HG03432 (cell line): ENCODE results near the gene LRRC36.

ENCODE experiments used
- ATAC-seq: cut with Tn5 transposase; IDR thresholded peaks from one replicate; pipeline ENCODE4 v1.9.1; 2021; ENCODE audit warnings: mild to moderate bottlenecking, moderate library complexity; ENCODE audit not compliant: unreplicated experiment

Gene LRRC36

DNA sequence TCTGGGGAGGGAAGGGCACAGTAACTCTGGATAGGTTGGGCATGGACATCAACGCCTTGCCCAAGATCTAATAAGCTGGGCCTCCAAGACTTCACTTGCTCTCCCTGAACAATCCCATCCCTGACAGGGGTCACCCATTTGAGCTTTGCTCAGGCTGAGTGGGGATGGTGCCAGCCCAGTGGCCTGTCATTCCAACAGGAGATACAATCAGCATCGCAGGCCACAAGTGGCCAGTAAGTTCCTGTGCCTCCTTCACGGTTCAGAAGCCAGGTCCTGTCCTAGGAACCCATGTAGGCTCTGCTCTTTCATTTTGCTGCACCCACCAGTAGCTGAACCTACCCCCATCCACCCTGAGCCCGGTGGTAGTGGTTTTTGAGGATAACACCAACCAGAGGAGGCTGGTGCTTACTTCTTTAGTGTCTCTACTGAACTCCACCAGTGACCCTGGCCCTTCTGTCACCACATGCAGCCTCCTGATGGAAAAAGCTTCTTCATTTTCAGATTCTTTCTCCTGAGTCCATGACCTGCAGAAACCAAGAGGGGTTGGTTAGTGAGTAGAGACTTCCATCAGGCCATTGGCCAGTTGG, 32.4 kb upstream of the LRRC36 start:
- ATAC-seq = no peak

DNA sequence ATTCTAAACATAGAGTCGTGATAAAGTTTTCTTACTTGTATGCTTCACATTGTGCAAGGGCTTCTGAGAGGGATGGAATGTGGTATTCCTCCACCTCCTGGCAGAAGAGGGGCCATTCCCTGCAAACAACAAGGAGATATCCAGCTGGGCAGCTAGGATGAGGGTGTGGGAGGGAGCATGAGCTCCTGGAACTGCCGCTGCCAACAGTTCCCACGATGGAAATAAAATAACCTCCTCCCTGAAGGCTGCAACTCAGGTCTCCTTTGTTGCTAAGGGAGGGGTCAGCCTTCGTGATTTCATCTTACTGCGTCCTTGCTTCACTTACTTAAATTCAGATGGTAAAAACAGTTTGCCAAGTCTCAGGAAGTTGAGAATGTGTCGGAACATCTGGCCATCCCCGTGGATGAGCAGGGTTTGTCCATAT, 31.7 kb upstream of the LRRC36 start:
- ATAC-seq = no peak

DNA sequence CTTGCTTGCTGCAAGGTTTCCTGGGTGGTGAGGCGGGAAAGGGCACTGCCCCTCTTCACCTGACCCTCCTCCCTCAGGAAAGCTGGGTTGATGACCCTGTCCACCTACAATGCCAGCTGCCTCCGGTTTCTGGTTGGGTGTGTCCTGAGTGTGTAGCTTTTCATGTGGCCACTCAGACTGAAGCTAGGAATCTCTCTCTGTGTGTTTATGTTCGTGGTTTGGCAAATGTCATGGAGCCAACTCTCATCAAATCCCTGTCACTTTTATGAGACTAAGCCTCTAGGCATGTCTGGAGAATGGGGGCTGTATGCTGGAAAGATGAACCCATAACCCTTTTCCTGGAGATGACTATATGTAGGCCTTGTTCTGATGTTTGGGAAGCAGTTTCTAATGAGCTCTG, 30.2 kb upstream of the LRRC36 start:
- no peak for ATAC-seq

DNA sequence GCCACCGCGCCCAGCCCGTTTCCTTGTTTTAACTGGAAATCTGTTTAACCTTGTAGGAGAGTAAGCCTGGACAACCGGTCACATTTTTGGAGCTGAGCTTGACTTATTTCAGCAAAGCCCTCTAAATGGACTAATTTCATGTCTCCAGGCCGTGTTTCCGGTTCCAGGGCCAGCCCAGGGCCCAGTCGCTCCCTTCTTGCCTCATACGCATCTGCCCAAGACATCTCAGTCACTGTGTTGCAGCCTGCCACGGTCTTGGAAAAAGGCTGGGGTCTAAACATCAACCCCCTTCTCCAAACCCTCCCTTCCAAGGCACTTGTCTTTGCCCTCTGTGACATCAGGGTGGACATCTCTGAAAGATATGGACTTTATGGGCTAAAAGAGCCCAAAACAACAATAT, 28.3 kb upstream of the LRRC36 start:
- ATAC-seq = no peak

DNA sequence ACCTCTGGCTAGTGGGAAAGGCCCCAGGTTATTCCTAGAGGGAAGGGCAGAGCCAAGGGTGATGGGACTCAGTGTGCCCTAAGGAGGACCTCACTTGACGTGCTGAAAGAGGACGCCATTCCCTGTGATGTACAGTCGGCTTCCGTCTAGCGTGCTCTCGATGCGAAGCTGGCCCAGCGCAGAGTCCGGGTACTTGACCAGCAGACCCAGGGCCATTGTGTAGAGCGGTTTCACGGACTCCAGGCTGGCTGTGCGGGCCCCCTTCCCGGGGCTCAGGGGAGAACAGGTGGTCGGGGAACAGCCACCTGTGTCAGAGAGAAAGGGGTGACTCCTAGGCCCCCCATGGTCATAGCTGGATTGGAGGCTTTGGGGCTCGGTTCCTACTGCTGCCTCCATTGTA, 27.3 kb upstream of the LRRC36 start:
- ATAC-seq = no peak

DNA sequence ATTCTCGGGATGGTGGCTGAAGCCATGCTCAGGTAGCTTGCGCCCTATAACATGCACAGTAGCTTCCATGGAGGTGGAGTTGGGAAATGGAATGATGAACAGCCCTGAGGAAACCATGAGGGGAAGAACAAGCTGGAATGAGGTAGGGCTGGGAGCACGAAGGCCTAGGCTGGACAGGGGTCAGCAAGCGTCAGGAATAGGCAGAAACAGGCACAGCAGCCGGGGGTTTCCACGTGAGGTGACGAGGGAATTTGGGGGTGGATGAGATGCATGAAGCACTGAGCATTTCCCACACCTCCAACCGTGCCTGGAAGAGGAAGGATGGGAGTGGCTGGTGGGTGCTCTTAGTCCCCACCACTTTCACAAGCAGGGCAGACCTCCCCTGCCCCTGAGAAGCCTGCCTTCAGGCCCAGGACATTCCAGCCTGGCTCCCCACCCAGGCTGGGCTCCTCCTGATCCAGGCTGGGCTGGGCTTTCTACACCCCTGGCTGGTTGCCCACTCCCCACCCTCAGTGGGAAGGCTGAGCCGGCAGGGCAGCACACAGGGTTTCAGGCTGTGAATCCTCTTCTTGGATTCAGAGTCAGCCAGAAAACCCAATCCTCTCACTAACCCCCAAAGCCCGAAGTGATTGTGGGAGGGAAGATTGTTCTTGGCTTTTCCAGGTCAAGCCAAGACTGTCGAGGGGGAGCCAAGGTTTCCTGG, 25.4 kb upstream of the LRRC36 start:
- no peak for ATAC-seq

DNA sequence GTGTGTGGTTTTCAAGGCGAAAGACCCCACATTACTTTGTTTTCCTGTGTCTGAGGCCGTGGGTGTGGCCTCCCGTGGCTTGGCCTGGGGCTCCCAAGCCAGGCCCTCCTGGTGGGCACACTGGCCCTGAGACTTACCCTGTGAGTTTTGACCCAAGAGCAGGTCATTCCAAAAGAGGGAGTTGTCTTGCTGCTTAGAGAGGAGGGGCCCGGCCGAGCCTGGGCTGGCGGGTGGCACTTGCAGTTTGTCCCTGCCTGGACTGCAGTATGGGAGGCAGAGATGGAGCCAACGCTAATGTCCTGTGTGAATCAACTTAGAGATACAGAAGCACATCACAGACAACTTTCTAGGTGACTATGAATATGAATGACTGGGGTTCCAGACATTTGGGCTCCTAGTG, 24.5 kb upstream of the LRRC36 start:
- no peak for ATAC-seq

DNA sequence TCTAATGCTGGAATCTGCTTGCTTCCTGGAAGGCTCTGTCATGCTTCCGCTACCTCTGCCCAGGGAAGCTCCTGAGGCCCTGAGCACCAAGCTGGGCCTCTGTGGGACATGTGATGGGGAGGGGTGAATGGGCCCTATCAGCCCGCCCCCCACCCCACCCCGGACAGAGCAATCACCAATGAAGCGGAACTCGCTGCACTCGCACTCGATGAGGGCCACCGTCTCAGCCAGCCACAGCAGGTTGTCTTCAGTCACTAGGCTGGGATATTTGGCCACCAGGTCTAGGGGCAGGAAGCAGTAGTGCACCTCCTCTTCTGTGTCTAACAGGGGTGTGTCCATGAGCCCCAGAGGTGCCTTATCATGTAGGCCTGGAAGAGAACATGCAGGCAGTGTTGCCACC, 23.6 kb upstream of the LRRC36 start:
- ATAC-seq = no peak

DNA sequence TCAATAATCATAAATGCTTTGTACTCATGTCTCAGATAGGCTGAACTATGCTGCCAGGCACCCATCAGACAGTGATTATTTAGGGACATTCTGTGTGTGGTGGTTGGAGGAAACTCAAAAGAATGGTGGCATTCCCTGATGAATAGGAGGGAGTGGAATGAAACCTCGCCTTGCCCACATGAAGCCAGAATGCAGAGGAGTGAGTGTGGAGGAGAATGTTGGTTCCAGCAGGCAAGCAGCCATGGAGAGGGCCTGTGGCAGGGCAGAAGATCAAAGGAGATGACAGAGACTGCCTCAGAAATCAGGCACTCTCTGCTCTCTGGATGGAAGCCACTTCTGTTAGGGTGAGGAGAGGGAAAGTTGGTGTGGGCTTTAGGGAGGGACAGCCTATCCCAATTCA, 22.6 kb upstream of the LRRC36 start:
- no peak for ATAC-seq

DNA sequence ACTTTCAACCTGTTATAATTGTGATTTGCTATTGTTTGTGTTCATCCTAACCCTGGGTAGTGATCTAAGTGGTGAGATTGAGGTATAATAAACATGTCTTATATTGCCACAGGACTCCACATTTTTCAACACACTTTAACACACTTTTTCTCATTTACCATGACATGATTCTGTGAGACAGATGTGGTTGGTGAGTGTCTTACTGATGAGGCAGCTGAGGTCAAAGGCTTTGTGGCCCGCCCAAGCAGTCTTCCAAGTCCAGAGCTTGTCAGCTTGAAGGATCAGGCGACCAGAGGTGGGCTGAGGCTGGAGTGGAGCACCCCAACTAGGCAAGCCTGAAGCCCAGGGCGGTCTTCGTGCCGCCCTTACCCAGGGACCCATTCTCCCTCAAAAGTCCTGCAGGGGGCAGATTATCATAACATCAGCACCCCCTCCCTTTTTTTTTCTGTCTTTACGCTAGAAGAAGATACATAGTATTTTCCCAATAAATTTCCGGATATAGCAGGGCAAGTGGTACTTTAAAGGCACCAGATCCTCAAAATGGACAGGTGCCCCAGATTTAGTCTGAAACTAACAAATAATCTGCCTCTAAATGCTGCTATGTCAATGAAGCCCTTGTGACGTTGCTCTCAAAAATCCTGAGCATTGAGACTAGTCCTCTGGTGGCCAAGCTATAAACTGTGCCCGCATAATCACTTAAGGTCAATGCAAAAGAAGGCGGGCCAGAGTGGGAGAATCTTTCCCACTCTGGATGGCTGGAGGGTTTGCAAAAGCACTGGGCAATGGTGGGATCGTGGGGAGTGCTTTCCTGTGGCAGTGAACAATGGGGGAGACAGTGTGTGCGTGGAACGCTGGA, 21.2 kb upstream of the LRRC36 start:
- no peak for ATAC-seq

DNA sequence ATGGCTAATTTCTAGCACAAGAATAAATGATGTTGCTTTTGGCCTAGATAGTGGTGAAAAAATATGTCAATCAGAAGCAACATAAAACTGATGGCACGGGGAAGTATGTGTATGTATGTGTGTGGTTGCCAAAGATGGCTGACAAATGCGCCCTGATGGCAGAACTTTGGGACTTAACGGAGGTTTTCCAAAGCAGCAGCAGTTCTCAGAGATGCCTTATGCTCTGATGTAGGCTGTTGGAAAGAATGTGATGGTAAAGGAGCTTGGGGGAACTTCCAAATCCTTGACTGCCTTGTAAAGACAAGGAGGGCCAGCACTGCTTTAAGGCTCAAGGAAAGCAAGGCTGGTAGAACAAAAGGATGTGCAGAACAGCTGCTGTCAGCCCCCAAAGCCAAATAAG, 16.1 kb upstream of the LRRC36 start:
- ATAC-seq = no peak

DNA sequence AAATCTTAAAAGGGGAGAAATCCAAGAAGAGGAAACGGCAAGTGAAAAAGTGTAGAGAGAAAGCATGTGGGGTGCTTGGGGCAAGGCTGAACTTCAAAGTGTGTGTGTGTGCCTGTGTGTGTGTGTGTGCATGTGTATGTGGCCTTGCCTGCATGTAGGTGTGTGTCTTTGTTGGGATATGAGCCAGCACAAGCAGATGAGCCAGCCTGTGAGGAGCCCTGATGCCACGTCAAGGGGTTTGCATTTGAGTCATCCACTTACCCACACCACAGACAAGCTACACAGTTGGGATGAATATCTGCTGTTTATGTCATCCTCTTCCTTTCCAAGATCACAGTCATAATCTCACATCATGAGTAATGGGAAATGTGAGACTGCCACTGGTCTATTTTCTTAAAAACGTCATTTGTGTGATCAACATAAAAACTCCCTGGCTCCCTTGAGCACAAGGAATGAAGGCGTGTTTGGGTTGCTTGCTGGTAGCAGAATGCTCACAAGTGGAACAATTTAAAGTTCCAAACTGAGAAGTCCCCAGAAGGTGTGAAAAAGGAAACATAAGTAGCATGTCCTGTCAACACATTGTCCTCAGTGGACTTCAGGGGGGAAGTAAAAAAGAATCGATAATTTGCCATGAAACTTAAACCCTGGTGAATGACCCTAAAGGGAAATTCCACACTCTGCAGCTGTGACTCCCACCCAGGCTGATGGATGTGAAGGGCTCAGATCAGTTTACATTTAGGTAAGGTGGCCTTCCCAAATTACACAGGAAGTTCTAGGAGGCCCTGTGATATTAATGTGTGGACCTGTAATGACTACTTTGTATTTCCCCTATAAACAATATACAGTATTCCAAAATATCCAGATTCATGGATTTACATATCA, 14.8 kb upstream of the LRRC36 start:
- ATAC-seq = peak; percentile 87

DNA sequence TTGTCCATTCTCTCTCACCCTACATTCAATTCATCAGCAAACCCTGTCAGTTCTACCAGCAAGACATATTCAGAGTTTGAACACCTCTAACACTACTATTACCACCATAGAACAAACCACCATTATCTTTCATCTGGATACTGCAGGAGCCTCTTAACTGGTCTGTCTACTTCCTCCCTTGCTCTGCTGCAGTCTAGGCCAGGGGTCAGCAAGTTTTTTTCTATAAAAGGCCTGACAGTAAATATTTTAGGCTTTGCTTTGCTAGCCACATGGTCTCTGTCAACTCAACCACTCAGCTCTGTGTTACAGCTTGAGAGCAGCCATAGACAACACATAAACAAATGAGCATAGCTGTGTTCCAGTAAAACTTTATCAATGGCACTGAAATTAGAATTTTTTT, 13.9 kb upstream of the LRRC36 start:
- ATAC-seq = no peak

DNA sequence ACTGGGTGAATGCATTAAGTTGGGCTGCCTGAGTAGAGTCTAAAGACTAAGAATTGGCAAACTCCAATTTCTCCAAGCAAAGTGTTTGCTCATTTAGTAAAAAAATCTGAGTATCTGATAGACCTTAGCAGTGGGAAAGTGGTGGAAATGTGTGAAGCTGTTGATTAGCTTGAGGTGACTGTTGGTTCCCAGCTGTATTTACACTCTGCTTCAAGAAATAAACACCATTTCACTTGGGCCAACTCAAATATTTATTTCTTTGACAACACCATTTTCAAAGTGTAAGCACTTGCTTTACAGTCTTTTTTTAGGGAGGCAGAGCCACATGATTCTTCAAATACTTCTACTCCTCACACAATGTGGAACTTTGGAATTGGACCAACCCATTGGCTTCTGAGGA, 8.8 kb upstream of the LRRC36 start:
- no peak for ATAC-seq

DNA sequence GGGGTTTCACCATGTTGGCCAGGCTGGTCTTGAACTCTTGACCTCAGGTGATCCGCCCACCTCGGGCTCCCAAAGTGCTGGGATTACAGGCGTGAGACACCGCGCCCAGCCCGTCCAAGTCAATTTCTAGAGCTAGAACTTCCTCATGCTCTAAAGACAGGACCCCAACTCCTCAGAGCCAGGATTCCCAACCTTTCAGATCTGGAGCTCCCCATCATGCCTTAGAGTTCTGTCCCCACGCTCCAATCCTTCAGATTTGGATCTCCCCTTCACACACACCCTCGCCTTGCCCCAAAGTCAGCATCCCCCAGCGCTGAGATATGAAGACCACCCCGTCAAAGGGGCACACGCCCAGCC, 522 bp upstream of the LRRC36 start:
- ATAC-seq = no peak

DNA sequence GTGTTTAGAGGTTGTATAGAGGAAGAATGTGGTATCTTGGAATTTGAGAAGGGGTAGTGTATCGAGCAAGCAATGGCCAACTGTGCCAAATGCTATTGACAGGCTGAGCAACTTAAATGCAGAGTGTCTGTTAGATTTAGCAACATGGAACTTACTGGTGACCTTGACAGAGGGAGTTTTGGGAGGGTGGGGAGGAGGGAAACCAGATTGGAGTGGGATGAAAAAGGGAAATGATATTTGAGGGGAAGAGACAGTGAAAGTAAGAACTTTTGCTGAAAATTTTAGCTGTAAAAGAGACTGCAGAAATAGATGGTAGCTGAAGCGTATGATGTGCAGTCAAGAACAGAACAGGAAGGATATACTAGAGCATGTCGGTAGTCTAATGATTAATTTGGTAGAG, 1.1 kb downstream of the LRRC36 start:
- ATAC-seq = no peak

DNA sequence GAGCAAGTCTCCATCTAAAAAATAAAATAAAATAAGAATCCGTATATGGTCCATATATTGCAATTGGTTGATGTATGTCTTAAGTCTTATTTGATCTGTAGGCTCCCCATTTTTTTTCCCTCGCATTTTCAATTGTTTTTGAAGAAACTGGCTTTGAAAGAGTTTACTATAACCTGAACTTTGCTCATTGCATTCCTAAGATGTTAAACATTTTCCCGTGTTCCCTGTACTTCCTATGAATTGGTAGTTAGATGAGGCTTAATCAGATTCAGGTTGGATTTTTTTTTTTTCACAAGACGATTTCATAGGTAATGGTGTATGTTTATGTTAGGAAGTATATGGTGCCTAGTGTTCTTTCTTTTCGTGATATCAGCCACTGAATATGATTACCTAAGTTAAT, 3.3 kb downstream of the LRRC36 start:
- no peak for ATAC-seq

DNA sequence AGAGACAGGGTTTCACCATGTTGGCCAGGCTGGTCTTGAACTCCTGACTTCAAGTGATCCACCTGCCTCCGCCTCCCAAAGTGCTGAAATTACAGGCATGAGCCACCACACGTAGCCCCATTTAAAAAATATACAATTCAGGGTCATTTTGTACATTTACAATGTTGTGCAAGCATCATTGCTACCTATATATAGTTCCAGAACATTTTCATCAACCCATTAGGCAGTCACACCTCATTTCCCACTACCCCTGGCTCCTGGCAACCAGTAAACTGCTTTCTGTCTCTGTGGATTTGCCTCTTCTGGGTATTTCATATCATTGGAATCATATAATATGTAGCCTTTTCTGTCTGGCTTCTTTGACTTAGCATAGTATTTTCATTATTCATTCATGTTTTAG, 6.7 kb downstream of the LRRC36 start:
- no peak for ATAC-seq

DNA sequence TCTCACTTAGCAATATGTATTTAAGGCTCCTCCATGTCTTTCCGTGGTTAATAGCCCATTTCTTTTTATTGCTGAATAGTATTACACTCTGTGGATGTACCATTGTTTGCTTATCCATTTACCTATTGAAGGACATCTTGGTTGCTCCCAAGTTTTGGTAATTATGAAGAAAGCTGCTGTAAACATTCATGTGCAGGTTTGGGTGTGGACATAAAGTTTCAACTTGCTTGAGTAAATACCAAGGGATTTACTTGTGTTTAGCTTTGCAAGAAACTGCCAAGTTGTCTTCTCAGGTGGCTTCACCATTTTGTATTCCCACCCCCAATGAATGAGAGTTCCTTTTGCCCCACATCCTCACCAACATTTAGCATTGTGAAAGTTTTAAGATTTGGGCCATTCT, 9.5 kb downstream of the LRRC36 start:
- ATAC-seq = no peak

DNA sequence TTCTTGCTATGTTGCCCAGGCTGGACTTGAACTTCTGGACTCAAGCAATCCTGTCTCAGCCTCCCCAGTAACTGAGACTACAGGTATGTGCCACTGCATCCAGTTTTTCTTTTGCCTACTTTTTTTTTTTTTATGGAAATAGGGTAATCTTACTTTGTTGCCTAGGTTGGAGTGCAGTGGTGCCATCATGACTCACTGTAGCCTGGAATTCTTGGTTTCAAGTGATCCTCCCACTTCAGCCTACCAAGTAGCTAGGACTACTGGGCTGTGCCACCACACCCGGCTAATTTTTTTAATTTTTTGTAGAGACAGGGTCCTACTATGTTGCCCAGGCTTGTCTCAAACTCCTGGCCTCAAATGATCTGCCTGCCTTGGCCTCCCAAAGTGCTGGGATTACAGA, 10.0 kb downstream of the LRRC36 start:
- ATAC-seq = no peak

DNA sequence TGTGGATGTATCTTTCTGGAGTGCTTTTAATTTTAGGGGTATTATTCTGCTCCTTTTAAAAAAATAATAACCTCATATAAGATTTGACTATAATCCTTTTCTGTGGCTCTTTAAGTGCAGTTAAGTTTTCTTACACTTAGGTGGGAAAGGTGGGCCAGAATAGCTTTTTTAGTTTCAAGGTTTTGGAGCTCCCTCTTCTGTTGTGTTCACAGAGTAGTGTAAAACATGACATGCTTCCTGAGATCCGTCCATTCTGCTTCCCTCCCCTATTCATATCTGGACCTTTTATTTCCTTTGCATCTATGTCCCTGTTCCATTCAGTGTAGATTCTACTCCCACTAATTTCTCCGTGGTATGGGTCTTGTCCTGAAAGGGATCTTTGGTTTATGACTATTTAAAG, 12.8 kb downstream of the LRRC36 start:
- ATAC-seq = no peak
